ENCODE results near the gene KIRREL3. TPM values are rescaled to one million over a fixed set of nuclear protein-coding genes. Genes with fewer than 3 reads are reported as not detected.

The KIRREL3 gene
- total and polyA plus RNA-seq, 9 of the 15 experiments (the other 6 are each of a cell fraction or from before 2014, with no cell fraction given) = 0.04 to 0.10 TPM; not detected in 7

GRCh38 chr11:126927623-126928022 is 72.9 kb downstream of the KIRREL3 start (continued):
- TF ChIP-seq ZBTB40 (IDR thresholded peaks at IDR 0.05) (no peak), ZBTB40 (CRISPR knock-in tag; IDR thresholded peaks at IDR 0.05) (no peak), MAX (CRISPR knock-in tag; IDR thresholded peaks at IDR 0.05) (no peak), NFATC3 (IDR thresholded peaks at IDR 0.05) (no peak), ZNF778 (CRISPR knock-in tag; IDR thresholded peaks at IDR 0.05) (no peak), ESRRA (IDR thresholded peaks at IDR 0.05; ENCODE audit: borderline replicate concordance, low read depth) (no peak), THRB (CRISPR knock-in tag; conservative IDR thresholded peaks at IDR 0.05) (no peak)

Data from K562 (cell line).